GM23338 (cell line): ENCODE measurements around the gene PGAM5. TPM values are rescaled to one million over a fixed set of nuclear protein-coding genes. Genes with fewer than 3 reads are reported as not detected.

Experiments used
- ATAC-seq: fragments of 200-7000 bp; cut with Tn5 transposase; 3 replicates; pipeline ENCODE4 v1.9.1; 2020
- DNase-seq: peaks from one replicate; pipeline ENCODE4 v3.0.0-alpha.2; 2015; ENCODE audit warnings: low spot score
- H2AFZ ChIP-seq: fragments of 200-600 bp; sonication (generic); 2 replicates; pipeline ENCODE4 v1.8.0; 2016; ENCODE audit warnings: antibody characterized with exemption, mild to moderate bottlenecking, moderate library complexity
- H3F3A ChIP-seq: fragments of 200-600 bp; sonication (generic); replicated peaks from 2 replicates; pipeline ENCODE4 v1.8.0; 2017; ENCODE audit warnings: antibody characterized with exemption, mixed run types, low read depth
- H3K27ac ChIP-seq: fragments of 200-600 bp; sonication (generic); 2 replicates; pipeline ENCODE4 v1.6.1; 2016; ENCODE audit warnings: low read depth
- H3K27me3 ChIP-seq: fragments of 200-600 bp; sonication (generic); 2 replicates; pipeline ENCODE4 v1.8.0; 2016; ENCODE audit warnings: mild to moderate bottlenecking, mixed run types, moderate library complexity; ENCODE audit not compliant: insufficient read depth
- H3K36me3 ChIP-seq: fragments of 200-600 bp; sonication (generic); 2 replicates; pipeline ENCODE4 v1.8.0; 2016; ENCODE audit warnings: mild to moderate bottlenecking; ENCODE audit not compliant: insufficient read depth
- H3K4me1 ChIP-seq: fragments of 200-600 bp; sonication (generic); 2 replicates; pipeline ENCODE4 v1.8.0; 2016; ENCODE audit warnings: mild to moderate bottlenecking, moderate library complexity; ENCODE audit not compliant: insufficient read depth
- H3K4me2 ChIP-seq: fragments of 200-600 bp; sonication (generic); 2 replicates; pipeline ENCODE4 v1.7.1; 2017; ENCODE audit warnings: mixed run types
- H3K4me3 ChIP-seq: fragments of 200-600 bp; sonication (generic); 2 replicates; pipeline ENCODE4 v1.6.1; 2016; ENCODE audit warnings: mixed run types
- H3K79me2 ChIP-seq: fragments of 200-600 bp; sonication (generic); replicated peaks from 2 replicates; pipeline ENCODE4 v1.8.0; 2017; ENCODE audit warnings: mild to moderate bottlenecking; ENCODE audit not compliant: insufficient read depth
- H3K9me2 ChIP-seq: fragments of 200-600 bp; sonication (generic); 2 replicates; pipeline ENCODE4 v1.8.0; 2017; ENCODE audit not compliant: insufficient read depth
- H4K20me1 ChIP-seq: fragments of 200-600 bp; sonication (generic); replicated peaks from 2 replicates; pipeline ENCODE4 v1.8.0; 2017; ENCODE audit warnings: mild to moderate bottlenecking; ENCODE audit not compliant: insufficient read depth
- H3K27ac Mint-ChIP-seq: 2 replicates; pipeline ENCODE4 v1.8.0; 2020; ENCODE audit warnings: inconsistent platforms, mild to moderate bottlenecking, moderate library complexity, mixed read lengths
- H3K27me3 Mint-ChIP-seq: 3 replicates; pipeline ENCODE4 v1.8.0; 2022; ENCODE audit warnings: low read depth, mild to moderate bottlenecking, moderate library complexity, mixed read lengths, inconsistent platforms; ENCODE audit not compliant: insufficient read depth, poor library complexity
- H3K36me3 Mint-ChIP-seq: 3 replicates; pipeline ENCODE4 v1.8.0; 2021; ENCODE audit warnings: low read depth, mild to moderate bottlenecking, inconsistent platforms, moderate library complexity, mixed read lengths
- H3K4me1 Mint-ChIP-seq: 3 replicates; pipeline ENCODE4 v1.8.0; 2020; ENCODE audit warnings: mild to moderate bottlenecking, inconsistent platforms, mixed read lengths
- H3K4me3 Mint-ChIP-seq: 3 replicates; pipeline ENCODE4 v1.8.0; 2021; ENCODE audit warnings: moderate library complexity, mild to moderate bottlenecking, inconsistent platforms, mixed read lengths
- H3K9me3 Mint-ChIP-seq: 3 replicates; pipeline ENCODE4 v1.8.0; 2020; ENCODE audit warnings: moderate library complexity, mild to moderate bottlenecking, inconsistent platforms, mixed read lengths
- CTCF ChIP-seq, 2 experiments: fragments of 200-600 bp in 1 of 2; sonication (generic) in 1 of 2; conservative IDR thresholded peaks; 2 replicates each; pipeline versions ENCODE4 v1.5.1 to v1.6.1; 2016 to 2017; ENCODE audit warnings: antibody characterized with exemption in 2 of 2, low read depth in 2 of 2, mild to moderate bottlenecking in 2 of 2, moderate library complexity in 1 of 2
- ETS1 ChIP-seq: IDR thresholded peaks from 2 replicates; pipeline ENCODE4 v1.6.1; 2016; ENCODE audit warnings: antibody characterized with exemption
- EZH2 ChIP-seq: fragments of 200-600 bp; sonication (generic); IDR thresholded peaks from one replicate; pipeline ENCODE4 v1.8.0; 2017; ENCODE audit warnings: antibody characterized with exemption, mild to moderate bottlenecking, low read depth; ENCODE audit not compliant: unreplicated experiment
- JUNB ChIP-seq: IDR thresholded peaks from one replicate; pipeline ENCODE4 v1.6.1; 2016; ENCODE audit warnings: antibody characterized with exemption; ENCODE audit not compliant: unreplicated experiment
- STAT1 ChIP-seq: IDR thresholded peaks from one replicate; pipeline ENCODE4 v1.6.1; 2016; ENCODE audit warnings: antibody characterized with exemption; ENCODE audit not compliant: unreplicated experiment
- ZNF114 ChIP-seq: fragments of 250-450 bp; sonication (Bioruptor Pico); IDR thresholded peaks from 2 replicates; pipeline ENCODE4 v1.5.0; 2020; ENCODE audit warnings: mild to moderate bottlenecking, moderate library complexity
- ZNF462 ChIP-seq: fragments of 250-450 bp; sonication (Bioruptor Pico); IDR thresholded peaks from 2 replicates; pipeline ENCODE4 v1.5.0; 2020; ENCODE audit warnings: mild to moderate bottlenecking, moderate library complexity
- polyA plus RNA-seq: library from polyadenylated mRNA; unstranded; fragments of >200 nt; fragmentation: Nextera tagmentation; extraction: Ambion mirVana; gene quantifications from 2 replicates; pipeline ENCODE4 v1.2.1, GENCODE V29; 2016
- total RNA-seq: library from RNA; depleted of rRNA; stranded (reverse); fragments of >200 nt; shearing (Covaris generic); gene quantifications from 2 replicates; pipeline ENCODE4 v1.2.3, GENCODE V29; 2014

Gene PGAM5
- total and polyA plus RNA-seq, 2 experiments from 2014 or later, result 31.1 to 108 TPM

GRCh38 chr12:132713123-132713522, 2.5 kb downstream of the PGAM5 start (continued):
- no peak for TF ChIP-seq ZNF462 (CRISPR knock-in tag)

- no peak for ATAC-seq
- H3K36me3 Mint-ChIP-seq, result peaks cover 62% of the 10 kb centered on the region
- peaks cover 7% of the 10 kb centered on the region; the same call in 1 of the 2 replicates for H3K36me3 ChIP-seq
- TF ChIP-seq JUNB (no peak), EZH2 (no peak), ZNF114 (CRISPR knock-in tag) (no peak), STAT1 (no peak), CTCF (conservative IDR thresholded peaks at IDR 0.05; ENCODE audit: low read depth in 2 of 2) (no peak), ETS1 (no peak)
These were observed 5.2 kb downstream of the PGAM5 start for GRCh38 chr12:132715874-132716273.

More at GRCh38 chr12:132715874-132716273, 5.2 kb downstream of the PGAM5 start:
- H3K4me1 ChIP-seq, result peaks cover 4% of the 10 kb centered on the region; the same call in 1 of the 2 replicates
- no peaks in the 10 kb centered on the region; the same call in 2 of the 3 replicates for H3K9me3 Mint-ChIP-seq
- no peaks in the 10 kb centered on the region for H3K27me3 ChIP-seq
- H3F3A ChIP-seq, result peaks cover 25% of the 10 kb centered on the region
- no peak overlapping the region for H2AFZ ChIP-seq
- DNase-seq, result no peak
- no peak overlapping the region for H3K4me3 Mint-ChIP-seq
- no peak overlapping the region for H3K27ac Mint-ChIP-seq
- no peak overlapping the region for H3K27ac ChIP-seq
- no peaks in the 10 kb centered on the region for H3K4me1 Mint-ChIP-seq
- no peak overlapping the region for H3K4me3 ChIP-seq
- peaks cover 40% of the 10 kb centered on the region for H3K79me2 ChIP-seq
- no peak overlapping the region for H3K4me2 ChIP-seq
- H3K9me2 ChIP-seq, result no peaks in the 10 kb centered on the region
- peaks cover 24% of the 10 kb centered on the region for H4K20me1 ChIP-seq
- peaks cover 15% of the 10 kb centered on the region for H3K27me3 Mint-ChIP-seq
